ENCODE measurements around the gene RPS6KA5. TPM values are rescaled to one million over a fixed set of nuclear protein-coding genes. Genes with fewer than 3 reads are reported as not detected.

RPS6KA5 gene
- total RNA-seq, 1 experiment from 2014 or later, result 3.8 TPM

GRCh38 chr14:90990141-90990540 is 70.3 kb downstream of the RPS6KA5 start:
- Histone ChIP-seq H3K56ac (ENCODE audit: insufficient read length, low read depth, low read length) (no peak overlapping the region), H3K27ac (ENCODE audit: insufficient read length, low read depth, low read length) (no peak overlapping the region), H3K9me3 (ENCODE audit: control insufficient read depth, low read depth, low read length) (no peaks in the 10 kb centered on the region), H3K4me1 (ENCODE audit: insufficient read depth, low read length) (no peaks in the 10 kb centered on the region), H3K23ac (ENCODE audit: insufficient read length, low read depth, low read length) (no peak overlapping the region), H3K9ac (ENCODE audit: extremely low read depth, insufficient read length, low read length) (no peak overlapping the region), H3K23me2 (ENCODE audit: insufficient read length, low read depth, low read length, poor library complexity, severe bottlenecking) (no peaks in the 10 kb centered on the region), H2BK12ac (ENCODE audit: insufficient read length, low read depth, low read length) (no peak overlapping the region), H2AK5ac (ENCODE audit: insufficient read length, low read length) (no peak overlapping the region), H4K20me1 (ENCODE audit: control insufficient read depth, insufficient read depth, insufficient read length) (no peaks in the 10 kb centered on the region), H3K18ac (ENCODE audit: insufficient read length, low read depth, low read length) (no peak overlapping the region), H3K14ac (ENCODE audit: insufficient read depth, low read length) (no peak overlapping the region), H3K4me2 (ENCODE audit: insufficient read depth, insufficient read length, low read length) (no peak overlapping the region), H2AFZ (ENCODE audit: low read length) (no peak overlapping the region), H3K4ac (ENCODE audit: low read depth, low read length) (no peak overlapping the region), H2BK20ac (ENCODE audit: low read depth, low read length, poor library complexity, severe bottlenecking) (no peak overlapping the region), H4K91ac (ENCODE audit: insufficient read length, low read depth, low read length) (no peak overlapping the region), H4K8ac (replicated peaks; ENCODE audit: insufficient read length, low read depth, low read length) (no peak overlapping the region), H3K79me1 (ENCODE audit: insufficient read depth, low read depth, low read length, poor library complexity, severe bottlenecking) (no peaks in the 10 kb centered on the region), H2BK15ac (ENCODE audit: low read depth, low read length) (no peak overlapping the region), H3T11ph (ENCODE audit: low read length) (no peak overlapping the region), H4K5ac (ENCODE audit: insufficient read length, low read depth, low read length) (no peak overlapping the region), H3K27me3 (ENCODE audit: insufficient read depth, low read length) (no peaks in the 10 kb centered on the region), H2BK120ac (ENCODE audit: low read depth, low read length, poor library complexity, severe bottlenecking) (no peak overlapping the region), H2BK5ac (ENCODE audit: insufficient read length, low read length) (no peak overlapping the region), H3K79me2 (ENCODE audit: insufficient read depth, low read length) (no peaks in the 10 kb centered on the region)
- no peaks in the 10 kb centered on the region for H3K36me3 Mint-ChIP-seq (ENCODE audit: insufficient read depth in 1 of 3, low read depth in 3 of 3)
- H3K9me3 Mint-ChIP-seq, result peaks cover 0 to 3% of the 10 kb centered on the region in 2 experiments; a peak in 1 of 5 replicates
- DNase-seq, result no peak
- whole genome bisulfite sequencing (ENCODE audit: extremely low coverage, insufficient read length, low lambda C conversion rate), result no CpG with 5 or more reads among the region's 3 CpGs
- no peak overlapping the region for H3K4me3 Mint-ChIP-seq
- no peaks in the 10 kb centered on the region for H3K27me3 Mint-ChIP-seq (ENCODE audit: low read depth)
- no peak for TF ChIP-seq CTCF (conservative IDR thresholded peaks at IDR 0.05)
- H3K4me1 Mint-ChIP-seq, result peaks cover 0 to 3% of the 10 kb centered on the region in 2 experiments; a peak in 1 of 4 replicates
- H3K27ac Mint-ChIP-seq, result no peak overlapping the region
